Testis (tissue), 2 donors: Measurements from ENCODE around the gene FBXO11.

ENCODE experiments used
- POLR2A ChIP-seq: fragments of 450-650 bp; IDR thresholded peaks from one replicate; pipeline ENCODE4 v1.6.1; 2017; ENCODE audit warnings: antibody characterized with exemption, mild to moderate bottlenecking, moderate library complexity
- TF ChIP-seq, protein P1 (sequence below), 3 experiments: fragments of 450-650 bp in 2 of 3; fragments of 200-600 bp in 1 of 3; sonication (generic) in 1 of 3; IDR thresholded peaks; one replicate each; pipeline ENCODE4 v1.5.1; 2016 to 2019; ENCODE audit warnings: antibody characterized with exemption in 3 of 3, mild to moderate bottlenecking in 2 of 3, moderate library complexity in 1 of 3

- TF ChIP-seq, protein P1, sequence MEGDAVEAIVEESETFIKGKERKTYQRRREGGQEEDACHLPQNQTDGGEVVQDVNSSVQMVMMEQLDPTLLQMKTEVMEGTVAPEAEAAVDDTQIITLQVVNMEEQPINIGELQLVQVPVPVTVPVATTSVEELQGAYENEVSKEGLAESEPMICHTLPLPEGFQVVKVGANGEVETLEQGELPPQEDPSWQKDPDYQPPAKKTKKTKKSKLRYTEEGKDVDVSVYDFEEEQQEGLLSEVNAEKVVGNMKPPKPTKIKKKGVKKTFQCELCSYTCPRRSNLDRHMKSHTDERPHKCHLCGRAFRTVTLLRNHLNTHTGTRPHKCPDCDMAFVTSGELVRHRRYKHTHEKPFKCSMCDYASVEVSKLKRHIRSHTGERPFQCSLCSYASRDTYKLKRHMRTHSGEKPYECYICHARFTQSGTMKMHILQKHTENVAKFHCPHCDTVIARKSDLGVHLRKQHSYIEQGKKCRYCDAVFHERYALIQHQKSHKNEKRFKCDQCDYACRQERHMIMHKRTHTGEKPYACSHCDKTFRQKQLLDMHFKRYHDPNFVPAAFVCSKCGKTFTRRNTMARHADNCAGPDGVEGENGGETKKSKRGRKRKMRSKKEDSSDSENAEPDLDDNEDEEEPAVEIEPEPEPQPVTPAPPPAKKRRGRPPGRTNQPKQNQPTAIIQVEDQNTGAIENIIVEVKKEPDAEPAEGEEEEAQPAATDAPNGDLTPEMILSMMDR (IDR thresholded peaks at IDR 0.05), result no peak
- TF ChIP-seq POLR2A, result no peak
Measured at GRCh38 chr2:47850198-47850597, 56.1 kb downstream of the FBXO11 start.
